NOMO-1 treated with dmso at 0.1 percent for 144 hours (cell line): Measurements from ENCODE around the gene GALNT18.

Experiments
- DNase-seq: peaks from one replicate; lab custom pipeline; 2025; ENCODE audit not compliant: unreplicated experiment; lab: John Stamatoyannopoulos, UW

Gene GALNT18

DNA sequence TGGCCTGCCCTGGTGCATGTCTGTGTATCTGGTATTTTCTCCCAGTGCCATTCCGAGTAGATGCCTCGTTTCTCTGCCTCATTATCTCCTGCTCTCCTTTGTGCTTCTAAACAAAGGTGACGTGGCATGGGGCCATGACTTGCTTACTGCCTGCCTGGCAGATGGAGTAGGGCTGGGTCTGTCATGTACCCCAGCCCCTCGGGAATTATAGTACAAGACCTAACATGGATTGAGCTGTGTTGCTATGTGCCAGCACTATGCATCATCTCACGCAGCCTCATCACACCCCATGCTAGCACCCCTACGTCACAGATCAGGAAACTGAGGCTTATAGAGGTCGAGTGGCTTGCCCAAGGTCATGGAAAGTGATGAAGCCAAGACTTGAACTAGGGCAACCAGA lies 88.1 kb downstream of the GALNT18 start:
- no peak for DNase-seq

DNA sequence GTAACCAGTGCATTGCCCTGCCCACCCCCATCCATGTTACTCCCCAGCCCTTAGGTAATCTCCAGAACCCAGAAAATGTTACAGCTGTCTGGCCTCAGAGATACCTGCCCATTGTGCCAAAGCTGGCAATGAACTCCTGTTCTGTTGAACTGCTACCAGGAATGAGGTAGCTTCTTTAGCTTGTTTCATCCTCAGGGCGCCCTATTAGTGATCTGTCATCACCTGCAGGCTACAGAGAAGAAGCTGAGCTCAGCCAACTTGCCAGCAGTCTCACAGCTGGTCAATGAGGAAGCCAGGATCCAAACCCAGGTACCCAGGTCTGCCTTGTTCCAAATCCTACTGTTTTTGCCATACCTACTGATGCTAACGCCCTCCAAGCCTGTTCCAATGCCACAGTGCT lies 88.7 kb downstream of the GALNT18 start:
- DNase-seq = no peak

DNA sequence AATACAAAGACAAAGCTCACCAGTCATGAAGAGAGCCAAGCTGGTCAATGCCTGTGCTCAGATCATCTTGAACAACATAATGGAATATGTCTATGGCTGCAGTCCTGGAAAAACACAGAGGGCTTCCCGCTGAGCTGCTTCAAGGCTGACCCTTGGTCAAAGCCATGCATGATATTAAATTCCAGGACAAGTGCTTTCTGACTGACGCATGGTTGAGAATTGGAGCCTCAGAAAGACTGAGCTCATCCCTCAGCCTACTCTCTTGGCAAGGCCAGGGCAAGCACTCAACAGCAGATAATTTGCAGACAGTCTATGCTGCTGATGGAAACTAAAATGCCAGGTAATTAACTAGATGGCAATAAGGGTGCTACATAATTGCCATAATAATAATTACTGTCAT lies 89.2 kb downstream of the GALNT18 start:
- DNase-seq = no peak

DNA sequence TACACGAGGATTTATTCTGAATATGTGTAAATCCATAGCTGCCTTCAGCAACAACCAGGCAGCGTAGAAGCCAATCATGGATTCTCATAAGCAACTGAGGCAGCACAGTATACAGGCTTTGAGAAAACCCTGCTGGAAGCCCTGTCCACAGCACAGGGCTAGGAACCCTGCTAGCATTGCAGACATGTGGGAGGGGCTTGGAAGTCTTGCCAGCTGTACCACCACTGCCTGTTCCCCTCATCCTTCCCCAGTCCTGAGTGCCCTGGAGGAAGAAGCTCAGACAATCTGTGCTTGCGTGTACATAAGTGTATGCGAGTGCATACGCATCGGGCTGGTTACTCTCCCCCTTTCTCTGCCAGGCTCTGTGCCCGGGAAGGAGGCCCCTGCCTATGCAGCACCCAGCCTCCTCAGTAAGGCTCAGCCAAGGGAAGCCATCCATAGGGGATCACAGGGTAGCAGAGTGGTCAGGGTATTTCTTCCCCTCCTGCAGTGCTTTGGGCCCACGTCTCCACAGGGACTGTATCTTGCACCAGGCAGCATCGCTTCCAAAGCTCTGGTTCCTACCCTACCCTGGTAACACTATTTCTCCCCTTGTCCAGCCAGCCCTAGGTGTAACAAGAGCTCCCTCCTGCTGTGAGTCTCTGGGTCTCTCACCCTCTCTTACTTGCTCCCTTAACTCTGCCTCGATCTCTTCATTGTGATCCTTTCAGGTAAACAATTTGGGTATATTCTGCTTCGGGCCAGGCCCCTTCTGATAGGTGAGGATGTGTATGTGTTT lies 90.5 kb downstream of the GALNT18 start:
- no peak for DNase-seq

DNA sequence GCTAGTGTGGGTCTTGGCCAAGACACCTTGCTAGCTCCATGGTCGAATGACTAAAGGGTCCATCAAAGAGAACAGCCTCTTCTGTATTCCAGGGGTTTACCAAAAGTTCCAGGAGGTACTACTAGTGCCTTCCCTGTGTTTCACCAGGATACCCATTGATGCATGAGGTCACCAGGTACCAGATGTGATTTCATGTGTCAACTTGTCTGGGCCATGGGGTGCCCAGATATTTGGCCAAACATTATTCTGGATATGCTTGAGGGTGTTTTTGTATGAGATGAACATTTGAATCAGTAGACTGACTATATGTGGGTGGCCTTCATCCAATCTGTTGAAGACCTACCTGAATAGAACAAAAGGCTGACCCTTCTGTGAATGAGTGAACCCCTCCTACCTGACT lies 92.8 kb downstream of the GALNT18 start:
- no peak for DNase-seq

DNA sequence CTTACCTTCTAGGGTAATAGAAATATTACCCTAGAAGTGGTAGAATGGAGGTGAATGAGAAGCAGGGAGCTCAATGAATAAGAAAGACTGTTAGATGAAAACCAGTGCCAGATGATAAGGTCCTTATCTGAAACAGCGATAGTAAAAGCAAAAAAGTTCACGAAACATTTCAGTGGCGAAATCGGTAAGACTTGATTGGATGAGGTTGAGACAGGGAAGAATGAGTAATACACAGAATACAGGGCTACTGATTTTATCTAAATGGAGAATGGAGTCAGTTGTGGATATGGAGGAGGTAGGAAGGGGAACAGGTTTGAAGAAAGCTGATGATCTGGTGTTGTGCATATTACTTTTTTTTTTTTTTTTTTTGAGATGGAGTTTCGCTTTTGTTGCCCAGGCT lies 96.5 kb downstream of the GALNT18 start:
- no peak for DNase-seq

DNA sequence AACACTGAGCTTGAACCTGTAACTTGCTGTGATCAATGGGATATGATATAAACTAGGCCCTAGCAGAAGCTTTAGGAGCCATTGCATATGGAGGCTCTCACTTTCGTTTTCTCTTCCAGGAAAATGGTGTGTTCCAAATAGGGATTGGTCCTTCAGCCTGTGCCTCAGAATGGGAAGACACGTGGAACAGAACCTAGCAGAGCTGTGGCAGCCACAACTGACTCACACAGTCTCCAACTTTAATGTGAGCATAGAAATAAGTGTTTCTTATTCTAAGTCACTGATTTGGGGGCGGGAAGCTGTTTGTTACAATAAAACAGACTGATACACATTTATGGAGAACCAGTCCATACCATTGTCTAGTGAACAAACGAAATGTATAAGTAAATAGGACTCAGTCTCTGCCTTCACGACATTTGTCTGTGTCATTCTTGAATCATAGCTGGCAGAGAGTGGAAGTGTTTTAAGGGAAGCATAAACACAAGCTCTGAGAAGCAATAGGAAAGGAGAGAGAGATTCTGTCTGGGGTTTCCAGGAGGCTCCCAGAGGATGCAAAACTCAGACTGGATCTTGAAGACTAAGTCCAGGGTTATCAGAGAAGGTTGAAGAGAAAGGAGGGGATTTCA lies 97.3 kb downstream of the GALNT18 start:
- no peak for DNase-seq

DNA sequence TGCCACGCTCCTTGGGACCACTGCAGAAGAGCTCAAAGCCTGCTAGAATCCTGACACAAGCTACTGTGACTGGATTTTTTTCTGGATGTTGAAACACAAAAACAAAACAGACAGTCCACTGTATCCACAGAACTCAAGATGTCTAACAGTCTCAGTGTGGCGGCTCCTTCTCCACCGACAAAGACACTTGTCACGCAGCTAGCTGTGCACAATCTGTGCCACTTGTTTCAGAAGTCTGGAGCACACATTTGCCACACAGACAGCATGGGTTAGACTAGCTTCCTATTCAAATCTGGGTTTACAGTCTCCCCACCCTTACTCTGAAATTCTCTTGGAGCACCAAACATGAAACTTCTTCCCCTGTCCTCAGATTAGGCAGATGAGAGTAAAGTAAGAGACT lies 99.2 kb downstream of the GALNT18 start:
- DNase-seq = no peak

DNA sequence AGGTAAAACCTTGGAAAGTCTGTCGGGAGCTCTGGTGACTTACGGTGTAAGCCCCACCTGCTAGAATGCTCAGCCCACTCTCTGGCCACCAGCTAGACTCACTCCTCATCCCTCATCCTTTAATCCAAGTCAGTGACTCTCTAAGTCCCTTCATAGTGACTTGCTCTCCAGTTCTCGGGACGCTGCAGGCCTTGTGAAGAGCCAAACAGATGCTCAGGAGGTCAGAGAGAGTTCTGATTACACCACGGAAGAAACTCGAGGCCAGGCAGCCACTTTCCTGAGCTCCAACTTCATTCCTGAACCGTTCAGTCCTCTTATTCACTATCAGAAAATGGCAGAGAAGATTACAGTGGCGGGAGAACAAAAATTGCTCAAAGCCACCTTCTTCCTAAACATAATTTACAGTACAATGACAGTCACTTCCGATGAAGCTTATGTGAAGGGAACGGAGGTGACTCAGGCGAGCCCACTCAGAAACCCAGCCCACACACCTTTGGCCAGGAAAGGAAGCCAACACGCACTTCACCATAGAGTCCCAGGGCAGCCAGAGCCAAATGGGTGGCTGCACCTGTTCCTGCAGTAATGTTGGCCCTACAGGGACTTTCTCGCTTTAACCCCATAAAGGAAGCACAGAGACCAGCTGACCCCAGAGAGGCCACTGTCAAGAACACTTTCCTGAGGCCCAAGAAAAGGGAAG lies 100.4 kb downstream of the GALNT18 start:
- no peak for DNase-seq

DNA sequence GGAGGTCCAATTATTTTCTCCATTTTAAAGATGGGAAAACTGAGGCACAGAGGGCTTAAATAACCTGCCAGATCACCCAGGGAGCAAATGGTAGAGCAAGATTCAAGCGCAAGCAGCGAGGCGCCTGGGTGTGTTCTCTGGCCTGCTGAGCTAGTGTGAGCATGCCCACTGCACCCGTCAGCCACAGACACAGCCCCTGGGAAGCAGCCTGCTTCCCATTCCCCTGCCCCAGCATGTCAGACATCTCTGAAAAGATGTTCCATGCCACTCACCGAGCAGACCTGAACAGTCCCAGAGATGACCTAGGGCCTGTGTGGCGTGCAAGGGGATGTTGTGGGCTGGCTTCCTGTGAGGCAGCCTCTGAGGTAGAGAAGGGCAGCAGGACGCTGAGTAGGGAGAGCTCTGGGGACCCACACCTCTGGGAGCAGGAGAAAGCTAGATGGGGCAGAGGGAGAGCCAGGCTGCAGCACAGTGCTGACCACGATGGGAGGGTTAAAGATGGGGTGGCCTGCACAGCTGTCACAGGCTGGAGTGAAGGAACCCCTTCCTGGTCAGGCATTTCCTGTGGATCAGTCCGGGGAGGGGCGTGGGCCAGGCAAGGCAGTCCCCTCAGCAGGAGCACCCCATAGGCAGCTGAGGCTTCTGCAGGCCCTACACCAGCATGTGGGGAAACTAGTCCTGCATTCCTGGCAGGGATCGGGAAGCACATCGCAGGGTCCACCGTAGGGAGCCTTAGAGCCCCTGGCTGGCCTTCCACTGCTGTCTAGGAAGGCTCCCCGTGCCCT lies 101.4 kb downstream of the GALNT18 start:
- DNase-seq = no peak

DNA sequence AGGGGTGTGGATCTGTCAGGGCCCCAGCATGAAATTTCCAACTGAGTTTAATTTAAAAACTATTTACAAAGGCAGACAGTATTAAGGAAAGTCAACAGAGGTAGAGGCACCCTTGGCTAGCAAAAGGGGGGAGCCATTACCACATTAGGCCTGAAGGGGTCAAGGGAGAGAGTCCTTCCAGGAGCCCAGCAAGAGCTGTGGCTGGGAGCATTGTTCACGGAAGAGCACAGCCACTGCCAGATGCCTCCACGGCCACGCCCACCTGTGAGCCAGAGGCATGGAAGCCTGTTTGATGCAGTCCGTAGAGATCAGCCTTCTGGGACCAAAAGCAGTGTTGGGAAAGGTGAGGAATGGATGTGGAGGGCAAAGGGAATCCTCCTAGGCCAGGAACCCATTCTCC lies 102.6 kb downstream of the GALNT18 start:
- no peak for DNase-seq

DNA sequence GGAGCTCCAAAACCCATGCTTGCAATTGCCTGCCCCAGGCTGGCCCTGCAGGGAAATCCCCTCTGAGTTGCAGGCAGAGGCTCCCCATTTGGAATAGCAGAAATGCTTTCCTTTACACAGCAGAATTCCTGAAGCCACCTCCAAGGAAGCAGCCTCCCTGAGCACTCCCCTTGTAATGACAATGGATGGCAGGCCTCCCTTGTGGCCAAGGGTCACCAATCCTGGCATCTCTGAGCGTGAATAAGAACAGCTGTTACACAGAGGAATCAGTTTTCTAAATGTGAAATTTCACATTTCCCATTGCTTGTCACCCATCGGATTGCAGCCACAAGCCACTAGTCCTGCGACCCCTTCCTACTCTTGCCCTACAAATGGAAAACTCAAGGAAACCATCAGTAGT lies 107.6 kb downstream of the GALNT18 start:
- DNase-seq = no peak

DNA sequence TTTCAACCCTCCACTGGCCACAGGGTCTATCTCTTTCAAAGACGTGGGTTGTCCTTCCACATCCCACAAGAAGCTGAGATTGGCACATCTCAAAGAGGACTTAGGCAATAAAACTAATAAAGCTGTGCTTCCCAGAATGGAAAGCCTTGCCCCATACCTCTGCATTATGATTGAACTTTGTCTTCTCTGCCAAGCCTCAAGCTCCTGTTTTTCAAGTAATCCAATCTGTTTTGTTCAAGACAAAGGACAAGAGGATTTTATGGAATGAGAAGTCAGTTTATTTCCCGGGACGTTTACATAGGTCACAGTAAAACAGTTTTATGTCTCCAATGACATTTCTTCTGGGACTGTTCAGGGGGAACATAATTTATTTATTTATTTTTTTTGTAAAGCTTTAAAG lies 108.4 kb downstream of the GALNT18 start:
- no peak for DNase-seq

DNA sequence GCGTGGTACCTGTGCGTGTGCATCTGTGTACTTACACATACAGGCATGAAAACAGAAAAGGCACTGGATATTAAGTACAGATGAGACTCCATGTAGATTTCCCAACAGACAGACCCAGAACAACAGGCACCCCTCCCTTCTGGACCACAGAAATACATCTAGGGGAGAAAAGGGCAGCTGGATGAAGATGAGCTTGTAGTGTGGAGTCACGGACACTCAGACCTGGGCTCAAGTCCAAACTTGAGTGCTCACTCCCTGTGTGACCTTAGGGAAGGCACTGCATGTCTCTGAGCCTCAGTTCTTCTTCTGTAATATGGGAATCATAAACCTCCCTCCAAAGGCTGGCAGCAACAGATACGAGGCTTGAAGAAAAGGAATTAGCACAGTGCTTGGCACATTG lies 108.9 kb downstream of the GALNT18 start:
- DNase-seq = no peak

DNA sequence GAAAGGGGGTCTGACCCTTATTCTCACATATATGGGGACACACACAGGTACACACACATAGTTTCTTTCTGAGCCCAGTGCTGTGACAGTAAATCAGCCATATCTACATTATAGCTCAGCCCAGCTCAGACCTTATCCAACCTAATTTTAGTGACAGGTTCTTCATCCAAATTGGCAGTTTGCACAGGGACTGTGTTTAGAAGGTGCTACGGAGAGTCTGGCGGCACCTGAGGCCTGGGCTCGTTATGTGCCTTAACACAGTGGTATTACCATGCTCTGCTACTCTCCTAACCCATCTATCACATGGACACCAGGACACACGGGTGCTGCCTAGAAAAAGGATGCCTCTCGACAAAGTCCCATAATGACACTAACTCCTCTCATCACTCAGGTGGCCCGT lies 109.3 kb downstream of the GALNT18 start:
- no peak for DNase-seq

DNA sequence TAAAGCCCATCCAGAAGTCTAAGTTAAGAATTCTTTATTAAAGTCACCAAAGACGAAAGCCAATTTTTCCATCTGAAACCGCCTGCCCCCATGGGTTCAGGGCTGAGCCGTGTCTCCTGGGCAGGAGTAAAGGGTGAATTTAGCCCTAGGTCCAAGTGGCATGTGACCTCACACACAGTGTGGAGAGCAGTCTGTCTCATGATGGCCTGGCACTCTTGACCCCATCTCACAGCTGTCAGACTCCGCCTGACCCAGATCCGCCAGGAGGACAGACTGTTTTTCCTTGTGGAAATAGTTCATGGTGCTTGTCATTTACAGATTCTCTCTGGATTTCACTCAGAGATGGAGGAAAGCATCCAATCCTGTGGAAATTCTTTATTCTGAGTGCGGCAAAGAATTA lies 109.7 kb downstream of the GALNT18 start:
- no peak for DNase-seq

DNA sequence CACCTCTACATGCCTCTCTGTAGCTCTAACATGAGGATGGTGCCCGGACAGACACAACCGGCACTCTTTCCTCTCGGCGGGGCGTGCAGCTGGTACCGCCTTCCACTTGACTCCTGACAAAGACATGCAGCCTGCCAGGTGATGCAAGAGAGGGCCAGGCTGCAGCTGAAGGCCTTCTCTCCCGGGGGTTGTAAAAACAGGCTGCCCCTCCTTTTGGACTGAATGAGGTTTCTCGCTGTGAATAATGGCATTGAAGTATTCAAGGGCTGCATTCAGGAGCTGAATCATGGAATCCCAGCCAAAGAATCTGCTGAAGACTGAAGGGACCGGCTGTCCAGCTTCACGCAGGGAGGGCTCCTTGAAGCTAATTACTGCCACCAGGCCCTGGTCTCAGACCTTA lies 110.9 kb downstream of the GALNT18 start:
- DNase-seq = no peak

DNA sequence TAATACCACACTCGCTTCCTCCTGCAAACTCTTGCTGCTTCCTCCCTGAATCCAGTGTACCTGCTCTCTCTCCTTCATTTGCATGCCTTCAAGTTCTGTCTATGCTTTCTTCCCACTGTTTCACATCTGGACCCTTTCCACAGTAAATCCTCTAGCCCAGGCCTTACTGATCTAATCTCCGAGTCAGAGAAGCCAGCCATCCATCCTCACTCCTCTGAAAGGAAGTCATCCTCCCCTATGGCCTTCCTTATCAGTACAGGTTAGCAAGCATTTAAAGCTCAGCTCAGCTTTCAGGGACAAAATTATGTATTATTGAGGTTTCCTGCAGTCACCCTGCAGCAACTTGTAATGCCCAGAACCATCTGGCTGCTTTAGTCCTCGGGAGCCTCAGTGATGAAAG lies 116.1 kb downstream of the GALNT18 start:
- no peak for DNase-seq

DNA sequence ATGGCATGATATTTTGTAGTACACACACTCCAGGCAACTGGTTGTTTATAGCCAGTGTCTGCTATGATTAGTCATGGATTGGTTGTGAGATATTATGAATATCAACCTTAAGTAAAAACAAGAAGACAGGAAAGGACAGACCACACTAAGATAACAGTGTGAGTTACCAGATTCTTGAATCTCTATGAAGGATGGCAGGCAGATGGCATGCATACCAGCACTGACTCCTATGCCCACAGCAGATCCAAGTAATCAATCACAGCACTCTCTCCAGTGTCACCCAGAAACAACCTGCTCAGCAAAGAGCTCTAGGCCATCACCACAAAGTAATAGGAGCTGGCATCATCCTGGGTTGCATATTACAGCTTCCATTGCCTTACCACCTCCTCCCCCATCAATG lies 116.6 kb downstream of the GALNT18 start:
- DNase-seq = no peak

DNA sequence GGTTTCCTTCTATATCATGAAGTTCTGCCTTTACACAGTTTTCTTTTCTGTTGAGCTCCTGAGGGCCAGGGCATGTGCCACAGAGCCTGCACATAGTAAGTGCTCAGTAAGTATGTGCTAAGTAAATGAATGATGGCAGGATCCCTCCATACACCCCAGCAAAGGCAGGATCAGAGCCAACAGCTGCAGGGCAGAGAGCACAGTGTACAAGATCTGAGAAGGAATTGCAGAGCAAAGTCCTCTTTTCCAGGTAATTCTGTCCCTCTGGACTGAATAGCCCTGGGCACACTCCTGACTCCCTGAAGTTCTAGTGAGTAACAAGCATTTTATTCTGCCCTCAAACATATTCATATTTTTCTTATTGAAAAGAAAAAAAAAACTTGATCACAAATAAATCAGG lies 117.7 kb downstream of the GALNT18 start:
- no peak for DNase-seq

DNA sequence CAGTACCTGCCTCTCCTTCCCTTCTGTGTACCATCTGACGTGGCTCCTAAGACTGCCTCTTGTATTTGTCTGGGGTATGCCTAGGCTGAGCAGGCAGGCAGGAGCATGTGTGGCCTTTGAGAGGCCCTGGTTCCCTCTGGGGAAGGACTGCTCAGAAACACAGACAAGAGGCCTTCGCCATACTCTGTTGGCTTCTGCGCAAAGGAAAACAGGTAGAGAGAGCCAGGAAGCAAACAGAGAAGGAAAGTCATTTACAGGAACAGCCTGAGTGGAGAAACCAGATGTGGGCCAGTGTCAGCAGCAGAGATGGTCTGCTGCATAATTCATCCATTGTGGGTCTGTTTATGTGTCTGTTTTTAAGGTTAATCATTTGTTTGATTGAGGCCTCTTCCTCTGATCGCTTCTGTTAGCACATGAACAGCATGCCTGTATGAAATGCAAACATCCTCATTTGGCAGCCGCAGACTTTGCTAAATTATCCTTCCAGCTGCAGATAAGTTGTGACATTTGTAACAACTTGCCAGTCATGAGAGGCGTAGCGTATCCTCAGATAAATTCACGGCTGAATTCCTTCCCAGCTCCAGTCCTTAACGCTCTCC lies 119.4 kb downstream of the GALNT18 start:
- DNase-seq = no peak
